GM19463 (cell line): ENCODE measurements around the gene CIDEA.

Experiments used
- ATAC-seq: cut with Tn5 transposase; IDR thresholded peaks from one replicate; pipeline ENCODE4 v1.9.1; 2021; ENCODE audit warnings: mild to moderate bottlenecking, moderate library complexity; ENCODE audit not compliant: unreplicated experiment

The CIDEA gene

DNA sequence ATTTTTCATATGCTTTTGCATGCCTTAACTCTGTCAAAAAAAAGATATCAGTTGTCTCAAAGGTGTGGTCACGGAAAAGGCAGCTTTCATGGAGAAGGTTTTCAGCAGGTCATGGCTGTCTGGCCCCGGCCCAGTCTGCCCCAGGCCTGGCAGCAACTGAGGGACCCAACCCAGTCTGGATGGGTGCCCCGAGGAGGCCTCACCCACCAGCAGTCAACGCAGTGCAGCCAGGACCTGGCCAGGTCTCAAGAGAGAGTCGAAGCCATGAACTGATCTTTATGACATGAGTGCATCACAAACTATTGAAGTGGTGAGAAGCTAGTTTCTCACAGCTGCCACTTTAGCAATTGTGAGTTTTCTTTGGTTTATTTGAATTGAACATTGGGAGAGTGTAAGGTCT is 61.8 kb downstream of the CIDEA start:
- ATAC-seq: no peak

DNA sequence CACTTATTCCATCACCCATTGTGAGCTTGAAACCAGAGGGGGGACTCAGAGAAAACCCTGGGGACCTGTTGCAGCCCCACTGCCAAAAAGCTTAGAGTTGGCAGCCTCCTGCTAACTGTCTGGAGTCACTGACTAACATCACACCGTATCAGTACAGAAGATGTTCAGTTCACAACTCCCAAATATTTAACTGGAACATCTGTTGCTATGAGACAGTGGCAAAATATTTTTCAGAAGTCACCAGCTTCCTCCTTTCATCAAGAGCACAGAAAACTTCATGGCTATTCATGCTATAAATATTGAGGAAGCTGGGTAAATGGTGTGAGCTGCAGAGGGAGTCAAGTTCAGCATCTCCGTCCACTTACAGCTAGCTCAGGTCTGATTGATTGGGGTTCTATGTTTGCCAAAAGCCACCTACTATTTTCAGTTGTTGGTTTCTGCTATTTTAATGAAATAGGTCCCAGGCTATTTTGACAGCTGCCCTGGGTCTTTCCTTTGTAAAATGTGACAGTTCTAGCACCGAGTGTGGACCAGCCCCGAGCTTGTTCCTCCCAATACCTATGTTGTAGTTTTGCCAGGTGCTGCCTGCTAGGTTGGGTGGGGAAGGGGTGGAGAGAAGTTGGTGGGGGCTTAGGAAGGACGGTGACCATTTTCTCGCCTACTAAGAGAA is 63.6 kb downstream of the CIDEA start:
- no peak for ATAC-seq

DNA sequence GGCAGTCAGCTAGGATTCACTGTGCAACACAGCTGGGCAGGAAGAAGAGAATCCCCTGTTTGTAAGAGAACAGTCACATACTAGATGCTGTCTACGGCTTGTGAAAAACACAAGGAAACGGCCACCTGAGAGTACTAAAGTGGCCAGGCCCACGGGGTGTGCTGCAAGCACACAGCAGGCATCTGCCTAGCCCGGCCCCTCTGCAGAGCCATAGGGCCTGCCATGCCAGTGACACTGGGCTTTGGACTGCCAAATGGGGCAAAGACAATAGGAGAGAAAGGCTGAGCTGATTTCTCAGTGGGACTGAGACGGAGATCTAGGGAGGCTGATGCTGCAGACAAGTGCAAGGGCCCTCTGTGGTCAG is 64.2 kb downstream of the CIDEA start:
- ATAC-seq: no peak

DNA sequence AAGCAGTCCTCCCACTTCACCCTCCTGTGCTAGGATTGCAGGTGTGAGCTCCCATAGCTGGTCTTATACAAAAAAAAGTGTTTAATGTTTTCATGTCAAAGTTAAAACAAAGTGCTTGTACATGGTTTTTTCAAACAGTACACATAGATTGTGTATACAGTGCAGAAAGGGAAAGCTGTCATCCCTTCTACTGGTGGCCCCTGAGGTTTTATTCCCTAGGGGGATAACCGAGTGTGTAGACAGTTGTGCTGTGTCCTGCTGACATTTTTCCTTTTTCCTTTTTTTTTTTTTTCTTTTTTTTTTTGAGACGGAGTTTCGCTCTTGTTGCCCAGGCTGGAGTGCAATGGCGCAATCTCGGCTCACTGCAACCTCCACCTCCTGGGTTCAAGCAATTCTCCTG is 64.7 kb downstream of the CIDEA start:
- ATAC-seq: no peak

DNA sequence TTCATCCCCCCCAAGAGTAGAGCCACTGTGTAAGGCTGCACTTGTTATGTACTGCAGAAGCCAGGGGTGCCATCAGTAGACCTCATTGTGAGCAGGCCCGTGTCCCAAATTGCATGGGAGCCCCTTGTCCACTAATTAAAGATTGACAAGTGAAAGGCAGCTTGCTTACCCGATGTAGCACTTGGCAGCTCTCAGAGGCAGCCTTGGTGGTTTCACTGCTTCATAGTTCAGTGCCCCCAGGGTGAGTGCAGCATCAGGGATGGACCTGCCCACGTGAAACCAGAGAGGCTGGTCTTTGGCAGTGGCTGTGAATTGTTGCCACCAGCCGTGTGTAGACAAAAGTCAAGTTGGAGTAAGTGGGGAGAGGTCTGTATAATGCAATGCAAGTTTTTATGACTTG is 67.2 kb downstream of the CIDEA start:
- peak; percentile 91 for ATAC-seq

DNA sequence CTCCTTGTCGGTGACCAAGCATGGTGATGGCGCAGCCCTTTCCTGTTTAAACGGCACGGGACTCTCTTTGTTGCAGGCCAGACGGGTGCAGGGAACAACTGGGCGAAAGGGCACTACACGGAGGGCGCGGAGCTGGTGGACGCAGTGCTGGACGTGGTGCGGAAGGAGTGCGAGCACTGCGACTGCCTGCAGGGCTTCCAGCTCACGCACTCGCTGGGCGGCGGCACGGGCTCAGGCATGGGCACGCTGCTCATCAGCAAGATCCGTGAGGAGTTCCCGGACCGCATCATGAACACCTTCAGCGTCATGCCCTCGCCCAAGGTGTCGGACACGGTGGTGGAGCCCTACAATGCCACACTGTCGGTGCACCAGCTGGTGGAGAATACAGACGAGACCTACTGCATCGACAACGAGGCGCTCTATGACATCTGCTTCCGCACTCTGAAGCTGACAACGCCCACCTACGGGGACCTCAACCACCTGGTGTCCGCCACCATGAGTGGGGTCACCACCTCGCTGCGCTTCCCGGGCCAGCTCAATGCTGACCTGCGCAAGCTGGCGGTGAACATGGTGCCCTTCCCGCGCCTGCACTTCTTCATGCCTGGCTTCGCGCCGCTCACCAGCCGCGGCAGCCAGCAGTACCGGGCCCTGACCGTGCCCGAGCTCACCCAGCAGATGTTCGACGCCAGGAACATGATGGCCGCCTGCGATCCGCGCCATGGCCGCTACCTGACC is 71.0 kb downstream of the CIDEA start:
- ATAC-seq: no peak

DNA sequence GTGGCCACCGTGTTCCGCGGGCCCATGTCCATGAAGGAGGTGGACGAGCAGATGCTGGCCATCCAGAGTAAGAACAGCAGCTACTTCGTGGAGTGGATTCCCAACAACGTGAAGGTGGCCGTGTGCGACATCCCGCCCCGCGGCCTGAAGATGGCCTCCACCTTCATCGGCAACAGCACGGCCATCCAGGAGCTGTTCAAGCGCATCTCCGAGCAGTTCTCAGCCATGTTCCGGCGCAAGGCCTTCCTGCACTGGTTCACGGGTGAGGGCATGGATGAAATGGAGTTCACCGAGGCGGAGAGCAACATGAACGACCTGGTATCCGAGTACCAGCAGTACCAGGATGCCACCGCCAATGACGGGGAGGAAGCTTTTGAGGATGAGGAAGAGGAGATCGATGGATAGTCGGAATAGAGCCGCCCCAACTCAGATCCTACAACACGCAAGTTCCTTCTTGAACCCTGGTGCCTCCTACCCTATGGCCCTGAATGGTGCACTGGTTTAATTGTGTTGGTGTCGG is 71.6 kb downstream of the CIDEA start:
- ATAC-seq: no peak

DNA sequence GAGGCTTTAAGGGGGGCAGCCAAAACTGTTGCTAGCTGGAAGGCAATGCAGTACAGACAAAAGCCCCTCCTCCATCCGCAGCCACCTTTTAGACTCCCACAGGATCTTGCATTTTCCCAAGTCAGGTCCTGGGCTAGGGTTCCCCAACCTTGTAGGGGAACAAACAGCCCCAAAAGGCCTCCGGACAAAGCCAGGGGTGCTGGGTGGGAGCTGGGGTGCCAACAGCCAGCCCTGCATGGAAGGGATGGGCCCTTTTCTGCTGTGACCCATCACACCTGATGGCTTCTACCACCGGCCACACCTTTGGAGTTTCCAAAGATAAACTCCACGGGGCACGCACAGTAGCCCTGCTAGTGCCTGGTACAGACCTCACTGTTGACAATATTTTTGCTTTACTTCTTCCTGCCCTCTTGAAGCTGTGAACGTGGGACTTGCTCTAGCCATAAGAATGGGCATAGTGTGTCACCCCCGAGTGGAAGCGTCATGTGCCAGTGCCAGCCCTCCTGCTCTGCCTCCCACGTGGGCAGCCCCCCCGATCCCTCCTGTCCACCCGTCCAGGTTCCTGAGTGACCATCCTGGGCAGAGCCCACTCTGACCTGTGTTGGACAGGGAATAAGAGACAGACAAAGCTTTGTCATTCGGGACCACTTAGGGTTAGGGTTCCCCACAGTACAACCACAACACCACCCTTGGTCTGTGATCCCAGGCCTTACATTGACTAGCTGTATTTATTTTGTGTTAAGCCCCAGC is 72.7 kb downstream of the CIDEA start:
- ATAC-seq: no peak
